Measurements from ENCODE around the gene MAP3K8.

- TF ChIP-seq CTCF (IDR thresholded peaks at IDR 0.05) (no peak), POLR2A (IDR thresholded peaks at IDR 0.05) (no peak), EP300 (IDR thresholded peaks at IDR 0.05) (peak; percentile 71), POLR2AphosphoS5 (IDR thresholded peaks at IDR 0.05) (peak; percentile 99)
Observed at GRCh38 chr10:30454744-30455510, 20.9 kb downstream of the MAP3K8 start.

Data from gastroesophageal sphincter (tissue), 3 donors.